B cell (primary cell): ENCODE results near the gene EIF4G1.

Source experiments
- CTCF ChIP-seq: fragments of 200-600 bp; IDR thresholded peaks from one replicate; pipeline ENCODE4 v1.8.0; 2022; ENCODE audit warnings: antibody characterized with exemption, mild to moderate bottlenecking
- EZH2 ChIP-seq: IDR thresholded peaks from 2 replicates; pipeline ENCODE4 v1.6.1; 2012; ENCODE audit warnings: borderline replicate concordance, low read depth, mild to moderate bottlenecking, moderate library complexity, low read length; ENCODE audit not compliant: insufficient read depth, poor library complexity, severe bottlenecking

DNA sequence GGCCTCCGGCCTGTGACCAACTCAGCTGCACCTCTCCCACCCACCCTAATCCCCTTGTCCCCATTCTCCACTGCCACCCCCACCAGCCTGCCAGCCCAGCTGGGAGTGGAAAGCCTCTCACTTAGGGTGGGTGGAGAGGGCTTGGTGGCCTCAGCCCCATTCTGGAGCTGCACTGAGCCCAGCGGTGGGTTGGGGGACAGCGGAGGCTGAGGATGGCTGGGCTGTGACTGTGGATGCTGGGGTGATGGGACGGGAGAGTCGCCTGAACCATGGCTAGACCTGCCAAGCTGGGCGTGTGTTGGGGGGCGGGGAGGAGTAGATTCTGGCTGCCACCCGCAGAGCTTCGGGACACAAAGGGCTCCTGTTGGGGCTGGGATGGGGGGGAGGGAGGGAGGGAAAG is 45.2 kb downstream of the EIF4G1 start:
- TF ChIP-seq EZH2 (no peak), CTCF (no peak)
